HG03575 (cell line): Measurements from ENCODE around the gene RTF1.
"Not testable (repeated sequence)": the region's sequence is repeated elsewhere in the genome, so short reads cannot be mapped to it uniquely, and the experiment has no call there.

Experiments used
- ATAC-seq: cut with Tn5 transposase; IDR thresholded peaks from one replicate; pipeline ENCODE4 v1.9.1; 2021; ENCODE audit not compliant: unreplicated experiment, insufficient number of reproducible peaks, low FRiP score; ENCODE audit errors: extremely low read depth

The RTF1 gene

GRCh38 chr15:41416742-41417417, at the start of gene RTF1:
Gene RTF1, plus strand, starts transcription at chr15:41417095. Its CDS starts 21 bp downstream, at chr15:41417116.
- ATAC-seq = no peak

GRCh38 chr15:41367418-41367817, 49.5 kb upstream of the RTF1 start:
- ATAC-seq = no peak

GRCh38 chr15:41377978-41378377, 38.9 kb upstream of the RTF1 start:
- ATAC-seq = no peak

- ATAC-seq = not testable (repeated sequence)
These were observed 32.7 kb upstream of the RTF1 start for GRCh38 chr15:41383974-41384749.

- no peak for ATAC-seq
These were observed 29.2 kb upstream of the RTF1 start for GRCh38 chr15:41387646-41388045.

GRCh38 chr15:41392659-41393058, 24.2 kb upstream of the RTF1 start:
- no peak for ATAC-seq

- no peak for ATAC-seq
These were observed 22.0 kb upstream of the RTF1 start for GRCh38 chr15:41394924-41395323.

- ATAC-seq = no peak
These were observed 20.8 kb upstream of the RTF1 start for GRCh38 chr15:41396111-41396510.

- no peak for ATAC-seq
These were observed 15.0 kb upstream of the RTF1 start for GRCh38 chr15:41401904-41402267.

- no peak for ATAC-seq
These were observed 9.6 kb upstream of the RTF1 start for GRCh38 chr15:41407341-41407740.

- ATAC-seq = no peak
These were observed 8.7 kb upstream of the RTF1 start for GRCh38 chr15:41408234-41408641.

GRCh38 chr15:41411031-41411430, 5.9 kb upstream of the RTF1 start:
- no peak for ATAC-seq

- ATAC-seq = no peak
These were observed 5.5 kb upstream of the RTF1 start for GRCh38 chr15:41411441-41411840.

GRCh38 chr15:41416128-41416741, 660 bp upstream of the RTF1 start:
- ATAC-seq = no peak

- no peak for ATAC-seq
These were observed 712 bp downstream of the RTF1 start for GRCh38 chr15:41417418-41418195.

- ATAC-seq = no peak
These were observed 7.2 kb downstream of the RTF1 start for GRCh38 chr15:41423979-41424659.

GRCh38 chr15:41424809-41425208, 7.9 kb downstream of the RTF1 start:
- ATAC-seq = no peak

GRCh38 chr15:41425907-41426306, 9.0 kb downstream of the RTF1 start:
- not testable (repeated sequence) for ATAC-seq
